HG02759 (cell line): ENCODE results near the gene TUBA3E.
A peak's percentile ranks its signal among the peaks of the same experiment; 100 is the strongest.
"Not testable (repeated sequence)": the region's sequence is repeated elsewhere in the genome, so short reads cannot be mapped to it uniquely, and the experiment has no call there.

Source experiments
- ATAC-seq: cut with Tn5 transposase; IDR thresholded peaks from one replicate; pipeline ENCODE4 v1.9.1; 2021; ENCODE audit warnings: mild to moderate bottlenecking, moderate library complexity; ENCODE audit not compliant: unreplicated experiment

Gene TUBA3E

DNA sequence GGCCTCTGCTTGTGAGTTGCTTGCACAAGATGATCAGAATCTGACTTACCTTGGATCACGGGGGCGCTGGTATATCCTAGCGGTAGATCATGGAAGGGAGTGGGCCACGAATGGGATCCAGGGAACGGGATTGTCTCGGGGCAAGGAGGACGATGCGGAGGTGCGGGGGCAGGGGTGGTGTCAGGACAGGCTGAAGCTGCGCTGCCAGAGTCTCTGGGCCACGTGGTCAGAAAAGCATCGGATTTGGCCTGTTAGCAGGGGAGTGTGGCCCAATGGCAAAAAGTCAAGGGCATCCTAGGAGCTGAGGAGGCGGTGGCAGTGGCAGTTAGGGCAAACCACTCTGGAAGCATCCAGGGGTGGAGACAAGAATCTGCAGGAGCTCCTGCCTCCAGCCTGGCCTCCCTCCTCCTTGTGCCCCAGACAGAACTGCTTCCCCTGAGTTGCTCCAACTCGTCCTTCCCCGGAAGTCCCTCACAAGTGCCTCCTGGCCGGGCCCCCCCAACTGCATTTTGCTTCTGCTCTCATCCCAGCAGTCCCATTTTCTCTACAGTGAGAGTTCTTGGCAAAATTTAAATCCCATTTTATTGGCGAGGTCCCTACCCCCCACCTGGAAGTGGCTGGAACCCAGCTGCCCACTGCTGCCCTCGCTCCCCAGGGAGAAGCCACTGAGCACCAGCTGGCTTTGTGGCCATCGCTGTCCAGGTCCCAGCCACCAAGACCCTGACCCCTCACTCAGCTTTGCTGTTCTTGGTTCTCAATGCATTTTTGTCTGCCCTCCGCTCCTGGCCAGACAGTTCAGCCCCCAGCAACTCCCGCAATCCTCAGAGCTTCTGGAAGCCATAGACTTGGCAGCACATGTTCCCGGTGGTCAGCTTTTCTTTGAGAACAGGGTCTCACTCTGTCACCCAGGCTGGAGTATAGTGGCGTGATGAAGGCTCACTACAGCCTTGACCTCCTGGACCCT, 47.8 kb downstream of the TUBA3E start:
- ATAC-seq = no peak

DNA sequence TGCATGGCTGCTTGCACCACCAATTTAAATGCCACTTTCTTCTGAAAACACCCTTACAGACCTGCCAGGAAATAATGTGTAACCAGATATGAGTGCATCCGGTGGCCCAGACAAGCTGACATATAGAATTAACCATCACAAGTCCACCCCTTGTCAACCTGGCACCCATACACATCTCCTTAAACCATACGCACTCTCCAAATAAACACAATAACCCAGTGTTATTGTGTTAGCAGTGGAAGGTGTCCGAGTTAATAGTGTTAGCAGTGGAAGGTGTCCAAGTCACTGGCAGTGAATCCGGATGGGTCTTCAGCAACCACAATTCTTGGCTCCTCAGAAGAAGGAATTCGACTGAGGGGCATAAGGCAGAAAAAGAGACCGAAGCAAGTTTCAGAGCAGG, 49.7 kb downstream of the TUBA3E start:
- ATAC-seq = not testable (repeated sequence)

DNA sequence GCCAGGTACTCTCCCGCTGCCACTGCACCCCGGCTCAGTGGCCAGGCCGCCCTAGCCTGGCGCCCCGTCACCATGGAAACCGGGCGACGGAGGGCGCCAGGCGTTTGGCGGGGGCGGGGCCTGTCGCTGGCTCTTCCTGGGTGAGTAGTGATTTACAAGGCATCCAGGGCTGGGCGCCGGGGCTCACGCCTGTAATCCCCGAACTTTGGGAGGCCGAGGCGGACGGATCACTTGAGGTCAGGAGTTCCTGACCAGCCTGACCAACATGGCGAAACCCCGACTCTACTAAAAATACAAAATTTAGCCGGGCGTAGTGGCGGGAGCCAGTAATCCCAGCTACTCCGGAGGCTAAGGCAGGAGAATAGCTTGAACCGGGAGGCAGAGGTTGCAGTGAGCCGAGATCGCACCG, 53.2 kb downstream of the TUBA3E start, which contains the start of gene CCDC74B:
Gene CCDC74B (minus strand): TSS at position 107 of the 409 bp plus-strand sequence. CDS start 116 bp downstream, outside the sequence.
- ATAC-seq = peak; percentile 96

DNA sequence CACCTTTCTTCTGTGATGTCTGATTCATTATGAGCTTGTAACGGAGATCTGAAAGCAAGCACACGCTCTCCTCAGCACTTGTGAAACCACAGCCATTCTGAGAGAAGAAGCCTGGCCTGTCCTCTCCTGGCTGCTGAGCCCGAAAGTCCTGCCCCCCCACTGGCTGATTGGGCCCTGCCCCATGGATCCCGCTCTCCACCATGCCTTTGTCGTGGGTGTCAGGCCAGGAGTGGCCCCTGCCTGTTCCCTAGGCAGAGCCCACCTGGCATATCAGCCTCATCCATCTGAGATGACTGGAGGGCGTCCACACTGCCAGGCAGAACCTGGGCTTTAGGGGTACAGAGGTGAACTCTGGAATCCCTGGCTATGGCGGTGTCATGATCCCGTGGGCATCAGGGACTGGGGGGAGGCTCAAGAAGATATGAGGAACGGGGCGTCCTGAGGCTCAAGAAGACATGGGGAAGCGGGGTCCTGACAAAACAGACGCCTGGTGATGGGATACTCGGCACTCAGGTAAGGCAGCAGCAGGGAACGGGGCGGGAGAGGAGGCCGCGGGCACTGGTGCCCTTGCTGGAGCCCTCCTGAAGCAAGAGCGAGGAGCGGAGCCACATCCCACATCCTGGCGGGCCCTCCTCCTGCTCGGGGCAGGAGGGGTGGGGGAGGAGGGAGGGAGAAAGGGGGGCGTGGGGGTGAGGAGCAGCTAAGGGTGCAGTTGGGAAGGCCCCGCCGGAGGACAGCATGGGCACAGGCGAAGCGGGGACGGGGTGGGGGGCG, 54.8 kb downstream of the TUBA3E start:
- ATAC-seq = not testable (repeated sequence)

DNA sequence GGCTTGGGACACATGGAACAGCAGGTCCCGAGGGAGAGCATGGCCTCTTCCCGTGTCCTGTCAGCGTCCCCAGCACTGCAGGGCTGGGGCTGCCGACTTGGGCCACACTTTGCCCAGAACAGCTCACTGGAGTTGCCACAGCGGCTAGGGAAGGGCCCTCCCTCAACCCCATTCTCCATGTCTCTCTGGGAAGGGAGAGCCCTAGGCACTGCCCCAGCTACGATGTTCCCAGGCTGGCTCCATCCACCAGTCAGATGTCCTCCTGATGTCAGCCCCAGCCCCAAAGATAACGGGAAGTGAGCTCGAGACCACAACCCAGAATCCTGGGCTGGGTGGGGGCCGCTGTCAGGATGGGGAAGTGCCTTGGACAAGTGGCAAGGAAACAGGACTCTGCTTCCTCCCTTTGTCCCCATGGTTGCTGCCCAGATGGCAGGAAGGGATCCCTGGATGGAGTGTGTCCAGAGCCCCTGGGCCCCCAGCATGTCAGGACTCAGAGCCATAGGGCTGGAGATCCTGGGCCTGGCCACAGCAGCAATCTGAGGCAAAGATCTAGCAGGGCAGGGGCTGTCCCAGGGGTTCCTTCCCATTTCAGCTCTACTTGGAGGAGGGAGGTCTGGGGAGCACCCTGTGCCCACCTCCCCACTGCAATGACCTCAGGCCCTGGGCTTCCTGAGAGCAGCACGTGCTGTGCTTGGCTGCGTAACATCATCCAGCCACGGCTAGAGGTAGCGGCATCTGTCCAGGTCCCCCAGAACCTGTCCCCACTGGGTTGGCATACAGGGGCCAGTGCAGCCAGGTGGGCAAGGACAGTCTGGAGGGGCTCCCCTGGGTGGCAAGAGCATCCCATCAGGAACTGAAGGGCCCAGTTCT, 55.6 kb downstream of the TUBA3E start:
- not testable (repeated sequence) for ATAC-seq
